Stimulated activated naive CD8-positive, alpha-beta T cell treated with anti-CD3 and anti-CD28 coated beads, Interleukin-15, amount 100 ng/mL, for 72 hours (primary cell): ENCODE results near the gene GASK1A.

Experiments used
- ATAC-seq: fragments of 150-1000 bp; cut with Tn5 transposase; 2 replicates; pipeline ENCODE4 v1.10.0; 2021; ENCODE audit warnings: mild to moderate bottlenecking, moderate library complexity
- DNase-seq, 2 donors: peaks; one replicate each; pipeline ENCODE4 v3.0.0; 2021 to 2022
- H3K27ac Mint-ChIP-seq, 2 donors: one replicate each; pipeline ENCODE4 v1.8.0; 2022; ENCODE audit warnings: mild to moderate bottlenecking in 2 of 2, mixed read lengths in 2 of 2, moderate library complexity in 2 of 2
- H3K27me3 Mint-ChIP-seq: one replicate; pipeline ENCODE4 v1.8.0; 2022; ENCODE audit warnings: mixed read lengths
- H3K4me1 Mint-ChIP-seq: one replicate; pipeline ENCODE4 v1.8.0; 2022; ENCODE audit warnings: mild to moderate bottlenecking, mixed read lengths
- H3K4me3 Mint-ChIP-seq, 2 donors: one replicate each; pipeline ENCODE4 v1.8.0; 2022; ENCODE audit warnings: mild to moderate bottlenecking in 2 of 2, mixed read lengths in 2 of 2, moderate library complexity in 1 of 2
- H3K9me3 Mint-ChIP-seq, 2 donors: one replicate each; pipeline ENCODE4 v1.8.0; 2022; ENCODE audit warnings: mixed read lengths in 2 of 2

Gene GASK1A

GRCh38 chr3:42999212-42999611, 20.1 kb downstream of the GASK1A start:
- DNase-seq: no peak
- no peaks in the 10 kb centered on the region for H3K27me3 Mint-ChIP-seq
- no peak overlapping the region for H3K27ac Mint-ChIP-seq
- H3K4me1 Mint-ChIP-seq: peaks cover 6% of the 10 kb centered on the region
- no peaks in the 10 kb centered on the region for H3K9me3 Mint-ChIP-seq
- ATAC-seq: no peak
- no peak overlapping the region for H3K4me3 Mint-ChIP-seq

- no peak overlapping the region for H3K4me3 Mint-ChIP-seq
- no peak for DNase-seq
- H3K27me3 Mint-ChIP-seq: no peaks in the 10 kb centered on the region
- no peak overlapping the region for H3K27ac Mint-ChIP-seq
- H3K9me3 Mint-ChIP-seq: peaks cover 0 to 1% of the 10 kb centered on the region in 2 donors
- H3K4me1 Mint-ChIP-seq: peaks cover 8% of the 10 kb centered on the region
- ATAC-seq: no peak
These were observed 20.5 kb downstream of the GASK1A start for GRCh38 chr3:42999632-43000031.

GRCh38 chr3:43000387-43000786, 21.3 kb downstream of the GASK1A start:
- Mint-ChIP-seq H3K9me3 (peaks cover 0 to 7% of the 10 kb centered on the region in 2 donors), H3K27ac (no peak overlapping the region), H3K4me3 (no peak overlapping the region), H3K27me3 (no peaks in the 10 kb centered on the region), H3K4me1 (peaks cover 16% of the 10 kb centered on the region)
- ATAC-seq (no peak), DNase-seq (no peak)

GRCh38 chr3:43001094-43001553, 22.0 kb downstream of the GASK1A start:
- Mint-ChIP-seq H3K4me3 (no peak overlapping the region), H3K4me1 (peaks cover 23% of the 10 kb centered on the region), H3K9me3 (peaks cover 0 to 7% of the 10 kb centered on the region in 2 donors), H3K27me3 (no peaks in the 10 kb centered on the region), H3K27ac (no peak overlapping the region)
- ATAC-seq (no peak), DNase-seq (no peak)

- H3K27me3 Mint-ChIP-seq: no peaks in the 10 kb centered on the region
- H3K27ac Mint-ChIP-seq: no peak overlapping the region
- no peak overlapping the region for H3K4me3 Mint-ChIP-seq
- H3K9me3 Mint-ChIP-seq: peaks cover 0 to 7% of the 10 kb centered on the region in 2 donors
- H3K4me1 Mint-ChIP-seq: peaks cover 26% of the 10 kb centered on the region
- DNase-seq (no peak), ATAC-seq (no peak)
These were observed 22.5 kb downstream of the GASK1A start for GRCh38 chr3:43001556-43002121.

- Mint-ChIP-seq H3K4me1 (peaks cover 26% of the 10 kb centered on the region), H3K9me3 (peaks cover 0 to 7% of the 10 kb centered on the region in 2 donors), H3K4me3 (no peak overlapping the region), H3K27ac (no peak overlapping the region), H3K27me3 (no peaks in the 10 kb centered on the region)
- DNase-seq: no peak
- no peak for ATAC-seq
These were observed 25.2 kb downstream of the GASK1A start for GRCh38 chr3:43004282-43004681.

- DNase-seq (no peak), ATAC-seq (no peak)
- no peak overlapping the region for H3K27ac Mint-ChIP-seq
- H3K4me1 Mint-ChIP-seq: peaks cover 26% of the 10 kb centered on the region
- H3K27me3 Mint-ChIP-seq: no peaks in the 10 kb centered on the region
- no peak overlapping the region for H3K4me3 Mint-ChIP-seq
- peaks cover 0 to 7% of the 10 kb centered on the region in 2 donors for H3K9me3 Mint-ChIP-seq
These were observed 26.1 kb downstream of the GASK1A start for GRCh38 chr3:43005253-43005652.

- Mint-ChIP-seq H3K4me1 (peaks cover 26% of the 10 kb centered on the region), H3K27ac (no peak overlapping the region), H3K9me3 (peaks cover 4 to 7% of the 10 kb centered on the region in 2 donors), H3K4me3 (no peak overlapping the region), H3K27me3 (no peaks in the 10 kb centered on the region)
- DNase-seq: no peak
- ATAC-seq: no peak
These were observed 26.9 kb downstream of the GASK1A start for GRCh38 chr3:43005981-43006380.

- Mint-ChIP-seq H3K4me1 (peaks cover 26% of the 10 kb centered on the region), H3K27ac (no peak overlapping the region), H3K4me3 (no peak overlapping the region), H3K9me3 (peaks cover 4 to 7% of the 10 kb centered on the region in 2 donors), H3K27me3 (no peaks in the 10 kb centered on the region)
- ATAC-seq (no peak), DNase-seq (no peak)
These were observed 27.7 kb downstream of the GASK1A start for GRCh38 chr3:43006825-43007224.

GRCh38 chr3:43009547-43009946, 30.4 kb downstream of the GASK1A start:
- DNase-seq (no peak), ATAC-seq (no peak)
- H3K27ac Mint-ChIP-seq: no peak overlapping the region
- H3K4me3 Mint-ChIP-seq: no peak overlapping the region
- peaks cover 4 to 7% of the 10 kb centered on the region in 2 donors for H3K9me3 Mint-ChIP-seq
- no peaks in the 10 kb centered on the region for H3K27me3 Mint-ChIP-seq
- H3K4me1 Mint-ChIP-seq: peaks cover 18% of the 10 kb centered on the region

GRCh38 chr3:43010638-43011037, 31.5 kb downstream of the GASK1A start:
- no peak for ATAC-seq
- Mint-ChIP-seq H3K27ac (peak overlapping the region in 1 of 2 donors; percentile 68), H3K4me3 (no peak overlapping the region)

GRCh38 chr3:43011638-43012037, 32.5 kb downstream of the GASK1A start:
- Mint-ChIP-seq H3K4me3 (no peak overlapping the region), H3K27ac (no peak overlapping the region), H3K9me3 (peaks cover 0 to 4% of the 10 kb centered on the region in 2 donors), H3K4me1 (no peaks in the 10 kb centered on the region), H3K27me3 (no peaks in the 10 kb centered on the region)
- DNase-seq (no peak), ATAC-seq (no peak)

More at GRCh38 chr3:43010638-43011037, 31.5 kb downstream of the GASK1A start:
- Mint-ChIP-seq H3K27me3 (no peaks in the 10 kb centered on the region), H3K9me3 (peaks cover 0 to 4% of the 10 kb centered on the region in 2 donors), H3K4me1 (peaks cover 7% of the 10 kb centered on the region)
- no peak for DNase-seq

- H3K27ac Mint-ChIP-seq: no peak overlapping the region
- no peaks in the 10 kb centered on the region for H3K27me3 Mint-ChIP-seq
- H3K4me3 Mint-ChIP-seq: no peak overlapping the region
- ATAC-seq (no peak), DNase-seq (no peak)
- H3K4me1 Mint-ChIP-seq: no peaks in the 10 kb centered on the region
- H3K9me3 Mint-ChIP-seq: peaks cover 0 to 4% of the 10 kb centered on the region in 2 donors
These were observed 33.1 kb downstream of the GASK1A start for GRCh38 chr3:43012174-43012573.

- no peaks in the 10 kb centered on the region for H3K4me1 Mint-ChIP-seq
- peaks cover 0 to 4% of the 10 kb centered on the region in 2 donors for H3K9me3 Mint-ChIP-seq
- no peak for ATAC-seq
- no peak overlapping the region for H3K4me3 Mint-ChIP-seq
- H3K27ac Mint-ChIP-seq: no peak overlapping the region
- no peak for DNase-seq
- no peaks in the 10 kb centered on the region for H3K27me3 Mint-ChIP-seq
These were observed 34.1 kb downstream of the GASK1A start for GRCh38 chr3:43013256-43013655.

GRCh38 chr3:43013743-43014155, 34.6 kb downstream of the GASK1A start:
- peaks cover 0 to 4% of the 10 kb centered on the region in 2 donors for H3K9me3 Mint-ChIP-seq
- no peak overlapping the region for H3K27ac Mint-ChIP-seq
- H3K4me3 Mint-ChIP-seq: no peak overlapping the region
- DNase-seq (peak in 1 of 2 donors; percentile 37), ATAC-seq (peak; percentile 70)
- H3K27me3 Mint-ChIP-seq: no peaks in the 10 kb centered on the region
- H3K4me1 Mint-ChIP-seq: peaks cover 2% of the 10 kb centered on the region

- Mint-ChIP-seq H3K27me3 (no peaks in the 10 kb centered on the region), H3K4me1 (peaks cover 7% of the 10 kb centered on the region), H3K9me3 (peaks cover 0 to 4% of the 10 kb centered on the region in 2 donors), H3K27ac (no peak overlapping the region), H3K4me3 (no peak overlapping the region)
- DNase-seq (no peak), ATAC-seq (no peak)
These were observed 35.1 kb downstream of the GASK1A start for GRCh38 chr3:43014241-43014640.

- H3K4me3 Mint-ChIP-seq: no peak overlapping the region
- no peak overlapping the region for H3K27ac Mint-ChIP-seq
- H3K9me3 Mint-ChIP-seq: peaks cover 0 to 8% of the 10 kb centered on the region in 2 donors
- ATAC-seq (no peak), DNase-seq (no peak)
- no peaks in the 10 kb centered on the region for H3K27me3 Mint-ChIP-seq
- H3K4me1 Mint-ChIP-seq: peaks cover 14% of the 10 kb centered on the region
These were observed 35.8 kb downstream of the GASK1A start for GRCh38 chr3:43014956-43015355.
